Measurements from ENCODE around the gene PIK3C2B.
"Not testable (repeated sequence)": the region's sequence is repeated elsewhere in the genome, so short reads cannot be mapped to it uniquely, and the experiment has no call there.

PIK3C2B gene

GRCh38 chr1:204506201-204506968 lies 11.8 kb upstream of the PIK3C2B start:
- DNase-seq (ENCODE audit: low read depth) = no peak

DNA sequence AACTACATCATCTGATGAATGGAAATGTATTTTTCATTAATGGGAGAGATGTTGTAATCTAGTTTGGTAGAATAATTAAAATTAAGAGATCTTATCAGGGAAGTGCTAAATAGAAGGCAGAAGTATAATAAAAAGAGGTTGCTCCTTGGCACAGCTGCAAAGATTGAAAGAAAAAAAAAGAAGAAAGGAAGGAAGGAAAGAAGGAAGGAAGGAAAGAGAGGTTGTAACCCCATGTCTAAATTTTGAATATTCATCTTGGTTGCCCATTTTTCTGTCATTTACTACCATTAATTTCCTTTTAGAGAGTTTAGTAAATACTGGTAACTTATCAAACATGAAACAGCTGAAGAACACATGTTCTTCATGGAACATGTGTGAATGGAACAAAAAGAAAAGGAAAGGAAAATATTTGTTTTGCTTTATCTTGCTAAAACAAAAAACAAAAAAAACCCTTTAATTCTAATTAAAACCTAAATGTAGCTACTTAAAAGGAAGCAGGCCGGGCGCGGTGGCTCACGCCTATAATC lies 11.1 kb upstream of the PIK3C2B start:
- DNase-seq (ENCODE audit: low read depth) = no peak

- DNase-seq (ENCODE audit: low read depth) = no peak
These were observed 9.4 kb upstream of the PIK3C2B start for GRCh38 chr1:204503913-204504519.

GRCh38 chr1:204503122-204503912 lies 8.7 kb upstream of the PIK3C2B start:
- DNase-seq (ENCODE audit: low read depth) = no peak

GRCh38 chr1:204502241-204502640 lies 7.6 kb upstream of the PIK3C2B start:
- no peak for DNase-seq (ENCODE audit: low read depth)

GRCh38 chr1:204499511-204500468 lies 5.2 kb upstream of the PIK3C2B start:
- DNase-seq (ENCODE audit: low read depth) = no peak

- no peak for DNase-seq (ENCODE audit: low read depth)
These were observed 4.4 kb upstream of the PIK3C2B start for GRCh38 chr1:204498981-204499380.

DNA sequence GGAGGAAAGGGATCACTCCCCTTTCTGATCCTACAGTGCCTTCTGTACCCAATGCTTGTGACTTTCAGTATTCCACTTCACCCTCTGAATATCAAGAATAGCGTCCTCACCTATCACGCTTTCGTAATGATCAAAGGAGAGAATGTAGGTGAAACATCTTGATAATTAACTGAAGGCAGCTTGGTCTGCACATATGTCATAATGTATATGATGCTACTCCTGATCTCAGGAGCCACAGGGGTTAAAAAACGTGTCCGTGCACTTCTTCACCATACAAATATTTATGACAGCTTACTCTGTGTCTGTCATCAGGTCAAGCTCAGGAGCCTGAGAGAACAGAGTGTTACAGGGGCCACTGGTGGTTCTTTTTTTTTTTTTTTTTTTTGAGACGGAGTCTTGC lies 1.2 kb upstream of the PIK3C2B start:
- DNase-seq (ENCODE audit: low read depth) = no peak

DNA sequence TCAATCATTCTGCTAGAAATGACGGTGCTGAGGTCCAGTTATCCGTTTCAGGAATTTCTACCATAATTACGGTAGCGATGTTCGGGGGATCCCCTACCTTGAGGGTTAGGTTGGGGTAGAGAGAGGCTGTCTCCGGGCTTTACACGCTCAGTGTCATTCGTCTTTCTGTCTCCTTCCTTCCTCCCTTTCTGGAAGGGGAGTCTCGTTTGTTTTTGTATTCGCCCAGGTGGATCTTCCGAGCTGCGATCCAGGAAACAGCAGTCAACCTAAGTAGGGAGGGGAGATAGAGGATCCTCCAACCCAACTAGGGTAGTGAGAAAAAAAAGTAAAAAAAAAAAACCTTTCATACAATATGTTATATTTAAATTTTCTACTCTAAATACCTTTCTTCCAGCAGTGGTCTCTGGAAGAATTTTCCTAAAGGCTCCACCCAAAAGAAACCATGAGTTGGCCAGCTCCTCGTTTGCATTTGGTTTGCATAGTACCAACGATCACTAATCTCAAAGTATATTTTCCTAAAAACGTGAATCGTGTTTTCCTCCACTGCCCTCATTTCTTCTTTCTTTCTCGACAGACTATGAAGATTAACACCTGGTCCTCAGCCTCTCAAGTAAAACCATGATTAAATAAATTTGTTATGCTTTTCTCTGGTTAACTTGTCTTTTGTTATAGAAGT lies 611 bp upstream of the PIK3C2B start:
- DNase-seq (ENCODE audit: low read depth) = no peak

DNA sequence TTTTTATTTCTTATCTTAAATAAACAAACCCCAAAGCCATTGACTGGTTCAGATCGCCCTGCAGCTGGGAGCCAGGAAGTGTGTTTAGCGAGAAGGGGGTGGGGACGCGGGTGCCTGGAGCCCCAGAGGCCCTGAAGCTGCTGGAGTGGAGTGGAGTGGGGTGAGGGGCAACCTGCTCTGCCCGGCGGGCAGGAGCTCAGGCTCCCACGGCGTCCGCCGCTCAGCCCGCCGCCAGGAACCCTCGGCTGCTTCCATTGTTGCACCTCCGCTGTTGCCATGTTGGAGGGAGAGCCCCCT lies 673 bp downstream of the PIK3C2B start:
- DNase-seq (ENCODE audit: low read depth) = no peak

DNA sequence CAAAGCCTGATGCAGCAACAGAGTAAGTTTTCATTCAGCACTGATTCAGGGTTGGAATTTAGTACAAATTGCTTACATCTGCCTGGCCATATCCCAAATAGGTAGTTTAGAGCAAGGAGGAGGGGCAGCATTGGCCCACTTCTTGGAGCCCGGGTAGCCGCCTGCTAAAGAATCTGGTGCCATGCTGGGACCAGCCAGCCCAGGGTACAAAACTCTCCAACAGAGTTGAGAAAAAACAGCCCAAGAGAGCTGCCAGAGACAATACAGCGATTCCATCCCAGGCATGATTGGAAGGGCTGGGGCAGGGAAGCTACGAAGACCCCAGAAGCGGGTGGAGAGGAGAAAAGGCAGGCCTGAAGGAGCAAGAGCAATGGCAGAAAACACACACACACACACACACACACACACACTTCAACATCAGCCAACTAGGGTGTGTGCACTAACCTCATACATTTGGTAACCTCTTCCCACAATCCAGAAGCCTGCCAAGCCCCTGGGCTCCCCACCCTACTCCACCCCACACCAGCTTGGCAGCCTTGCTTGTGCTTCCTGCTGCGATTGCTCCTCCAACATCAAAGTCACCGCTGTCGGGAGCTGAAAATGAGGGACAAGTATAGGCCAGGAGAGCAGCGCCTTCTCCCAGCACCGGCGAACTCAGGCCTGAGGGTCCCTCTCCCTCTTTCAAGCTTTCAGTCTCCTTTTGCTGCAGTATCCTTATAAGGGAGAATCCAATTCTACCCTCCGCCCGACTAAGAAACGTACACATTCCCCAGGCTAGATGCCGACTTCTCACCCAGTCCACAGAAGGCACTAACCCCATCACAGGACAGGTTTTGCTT lies 1.2 kb downstream of the PIK3C2B start:
- DNase-seq (ENCODE audit: low read depth) = no peak

GRCh38 chr1:204491655-204492054 lies 3.0 kb downstream of the PIK3C2B start:
- DNase-seq (ENCODE audit: low read depth) = no peak

DNA sequence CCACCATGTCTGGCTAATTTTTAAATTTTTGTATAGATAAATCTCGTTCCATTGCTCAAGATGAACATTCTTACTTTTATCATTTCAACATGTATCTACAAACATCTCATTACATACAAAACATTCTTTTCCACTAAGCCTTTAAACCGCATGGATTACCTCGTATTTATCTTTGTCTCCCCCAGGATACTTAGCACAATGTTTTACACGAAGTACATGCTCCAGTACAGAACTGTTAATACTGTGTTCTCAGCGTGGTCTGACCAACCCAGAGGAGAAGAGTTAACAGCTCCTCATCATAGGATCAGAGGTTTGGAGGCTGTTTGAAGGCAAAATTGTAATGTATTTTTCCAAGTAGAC lies 7.4 kb downstream of the PIK3C2B start:
- DNase-seq (ENCODE audit: low read depth) = no peak

- DNase-seq (ENCODE audit: low read depth) = not testable (repeated sequence)
These were observed 7.9 kb downstream of the PIK3C2B start for GRCh38 chr1:204486513-204487255.

DNA sequence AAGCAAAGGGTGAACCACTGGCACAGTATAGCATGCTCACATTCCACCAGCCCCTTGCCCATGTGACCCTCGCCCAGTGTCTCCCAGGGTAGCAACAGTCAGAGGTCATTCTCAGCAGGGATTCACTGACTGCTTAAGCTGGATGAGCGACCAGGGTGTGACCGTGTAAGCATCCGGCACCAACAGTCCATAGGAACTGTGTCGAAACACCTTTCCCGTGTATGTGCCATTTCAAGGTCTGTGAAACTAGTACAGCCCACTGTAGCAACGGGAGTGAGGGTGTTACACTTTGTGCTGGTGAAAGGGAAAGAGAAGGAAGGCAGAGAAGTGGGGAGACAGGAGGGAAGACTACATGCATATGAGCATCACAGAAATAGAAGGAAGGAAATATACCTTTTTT lies 10.8 kb downstream of the PIK3C2B start:
- DNase-seq (ENCODE audit: low read depth) = no peak

- DNase-seq (ENCODE audit: low read depth) = no peak
These were observed 14.1 kb downstream of the PIK3C2B start for GRCh38 chr1:204480515-204480914.

DNA sequence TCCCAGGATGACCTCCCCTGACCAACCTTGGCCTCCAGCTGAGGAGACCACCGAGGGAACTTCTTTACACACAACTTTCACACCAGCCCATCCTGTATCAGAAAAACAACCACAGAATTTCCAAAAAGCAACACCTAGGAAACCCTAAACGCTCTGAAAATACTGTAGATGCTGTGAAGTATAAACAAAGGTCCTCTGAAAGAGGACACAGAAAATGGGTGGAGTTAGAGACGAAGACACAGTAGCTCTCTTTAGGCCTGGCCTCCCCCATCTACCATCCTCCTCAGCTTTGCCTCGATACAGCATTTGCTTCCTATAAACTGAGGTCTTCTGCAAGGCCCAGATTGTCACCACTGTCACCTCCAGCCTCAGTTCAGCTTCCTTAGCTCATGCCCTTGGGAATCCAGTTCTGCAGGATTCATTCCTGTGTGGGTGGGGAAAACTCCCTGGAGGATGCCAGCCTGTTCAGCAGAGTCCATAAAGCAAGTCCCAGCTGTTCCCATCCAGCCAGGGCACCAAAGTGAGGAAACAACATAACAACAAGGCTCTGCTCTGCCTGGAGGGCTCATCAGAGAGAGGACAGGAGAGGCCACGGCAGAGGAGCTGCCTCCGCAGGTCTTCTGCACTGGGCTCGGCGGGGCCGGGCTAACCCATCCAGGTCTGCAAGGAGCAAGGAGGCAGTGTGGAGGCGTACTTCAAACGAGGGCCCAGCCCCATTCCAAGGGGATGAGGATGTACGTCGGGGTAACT lies 15.0 kb downstream of the PIK3C2B start:
- DNase-seq (ENCODE audit: low read depth) = no peak

DNA sequence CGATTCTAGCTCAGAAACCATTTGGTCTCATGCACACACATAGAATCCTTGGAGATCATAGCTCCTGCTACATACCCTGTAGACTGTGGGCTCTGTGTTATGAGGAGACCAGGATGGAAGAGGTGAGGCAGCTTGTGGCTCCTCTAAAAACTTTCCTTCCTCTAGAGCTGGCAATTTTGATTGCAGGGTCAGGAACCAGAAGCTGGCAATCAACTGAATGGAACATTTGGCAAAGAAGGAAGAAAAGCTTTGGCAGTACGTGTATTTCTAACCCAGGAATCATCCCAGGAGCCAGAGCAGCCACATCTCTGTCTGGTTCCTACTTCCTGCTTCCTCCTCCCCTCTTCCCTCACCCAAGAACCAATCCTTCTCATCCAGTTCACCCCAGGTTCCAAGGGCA lies 15.7 kb downstream of the PIK3C2B start:
- DNase-seq (ENCODE audit: low read depth) = no peak

Measured in activated T-helper 1 cell treated with Interleukin-2 at 50 U/mL for 16 hours (primary cell).